HG03280 (cell line): ENCODE results near the gene BLNK.
"Not testable (repeated sequence)": the region's sequence is repeated elsewhere in the genome, so short reads cannot be mapped to it uniquely, and the experiment has no call there.

Experiments
- ATAC-seq: cut with Tn5 transposase; IDR thresholded peaks from one replicate; pipeline ENCODE4 v1.9.1; 2021; ENCODE audit warnings: mild to moderate bottlenecking, moderate library complexity; ENCODE audit not compliant: unreplicated experiment

The BLNK gene

DNA sequence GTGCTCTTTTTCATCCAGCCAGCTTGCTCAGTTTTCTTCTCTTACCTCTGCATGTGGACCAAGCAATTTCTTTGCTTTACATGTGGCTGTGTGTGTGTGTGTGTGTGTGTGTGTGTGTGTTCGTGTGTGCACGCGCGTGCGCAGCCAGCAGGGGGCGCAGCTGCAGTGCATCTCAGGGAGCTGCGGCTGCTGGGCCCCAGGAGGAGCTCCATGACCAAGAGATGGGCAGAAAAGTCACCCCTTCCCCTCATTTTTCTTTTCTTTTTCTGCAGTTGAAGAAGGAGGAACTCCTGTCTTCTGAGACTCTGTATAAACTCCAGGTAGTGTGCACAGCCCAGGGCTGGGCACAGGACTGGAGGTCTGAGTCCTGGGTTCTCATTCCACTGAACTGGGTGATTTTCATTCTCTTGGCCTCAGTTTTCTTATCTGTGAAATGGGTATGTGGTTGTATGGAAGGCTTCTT lies 41.8 kb downstream of the BLNK start:
- ATAC-seq = peak; percentile 62

DNA sequence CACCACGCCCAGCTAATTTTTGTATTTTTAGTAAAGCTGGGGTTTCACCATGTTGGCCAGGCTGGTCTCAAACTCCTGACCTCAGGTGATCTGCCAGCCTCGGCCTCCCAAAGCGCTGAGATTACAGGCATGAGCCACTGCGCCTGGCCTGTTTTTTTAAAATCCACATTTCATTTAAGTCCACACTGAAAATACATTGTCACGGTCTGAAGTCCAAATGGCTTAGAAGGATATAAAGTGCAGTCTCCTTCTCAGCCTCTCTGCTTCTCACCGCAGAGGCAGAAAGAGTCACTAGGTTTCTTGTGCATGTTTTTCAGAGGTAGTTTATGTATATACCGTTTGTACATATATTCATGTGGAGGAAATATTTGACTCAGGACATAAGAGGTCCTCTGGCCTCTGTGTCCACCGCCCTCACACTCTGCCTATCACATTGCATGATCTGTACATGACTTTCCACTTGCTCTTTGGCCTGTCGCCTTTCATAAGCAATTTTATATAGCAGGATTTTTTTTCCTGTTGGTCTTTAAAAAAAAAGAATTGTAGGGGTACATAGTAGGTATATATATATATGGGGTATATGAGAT lies 42.9 kb downstream of the BLNK start:
- ATAC-seq = no peak

DNA sequence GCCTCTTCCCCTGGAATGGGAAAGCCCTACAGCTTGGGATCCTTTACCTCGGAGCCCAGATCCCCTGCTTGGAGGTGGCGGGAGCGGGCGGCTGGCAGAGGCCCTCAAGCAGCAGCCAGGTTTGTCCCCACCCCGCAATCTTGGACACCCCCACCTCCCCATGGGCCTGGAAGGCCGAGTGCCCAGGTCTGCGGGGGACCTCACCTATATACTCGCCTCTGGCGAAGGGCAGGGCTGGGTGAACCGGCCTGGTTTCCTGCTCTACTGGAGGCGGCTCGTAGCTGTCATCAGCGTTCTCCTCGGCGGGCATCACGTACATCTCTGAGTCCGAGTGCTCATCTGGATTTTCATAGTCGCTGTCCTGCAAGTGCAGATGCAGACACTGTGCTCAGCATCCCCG lies 44.2 kb downstream of the BLNK start:
- no peak for ATAC-seq

GRCh38 chr10:96225119-96225518 lies 46.2 kb downstream of the BLNK start:
- no peak for ATAC-seq

GRCh38 chr10:96222908-96223307 lies 48.5 kb downstream of the BLNK start:
- ATAC-seq = no peak

DNA sequence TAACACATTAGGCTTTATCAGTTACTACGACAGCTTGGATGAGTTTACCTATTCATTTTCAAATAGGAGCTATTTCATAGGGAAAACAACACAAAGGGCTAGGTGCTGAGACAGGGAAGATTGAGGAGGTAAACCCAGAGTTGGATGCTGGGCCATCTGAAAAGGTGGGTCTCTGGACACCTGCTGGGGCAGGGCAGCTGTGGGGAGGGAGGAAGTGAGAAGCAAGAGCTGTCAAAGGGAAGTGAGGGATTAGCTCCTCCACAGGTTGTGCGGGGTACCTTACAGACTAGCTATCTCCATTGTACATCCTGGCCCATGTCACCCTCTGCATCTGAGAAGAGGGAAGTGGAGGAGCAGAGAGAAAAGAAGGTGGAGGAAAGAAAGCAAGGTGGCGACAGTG lies 48.9 kb downstream of the BLNK start:
- no peak for ATAC-seq

DNA sequence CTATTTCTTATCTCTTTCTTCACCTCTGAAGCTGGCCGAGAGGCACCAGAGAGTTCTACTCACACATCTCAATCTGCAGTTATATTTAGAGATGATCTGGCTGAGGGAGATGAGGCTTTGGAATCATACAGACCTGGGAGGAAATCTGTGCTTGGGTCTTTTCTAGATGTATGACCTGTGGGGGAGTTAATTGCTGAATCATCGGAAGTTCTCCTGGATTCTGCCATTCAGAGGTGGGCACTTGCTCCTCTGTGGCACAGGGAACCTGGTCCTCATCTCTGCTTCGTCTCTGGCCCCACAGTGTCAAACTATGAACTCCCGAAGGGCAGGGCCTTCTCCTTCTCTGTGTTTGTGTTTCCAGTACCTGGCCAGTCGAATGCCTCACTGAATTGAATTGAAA lies 52.5 kb downstream of the BLNK start:
- ATAC-seq = no peak

DNA sequence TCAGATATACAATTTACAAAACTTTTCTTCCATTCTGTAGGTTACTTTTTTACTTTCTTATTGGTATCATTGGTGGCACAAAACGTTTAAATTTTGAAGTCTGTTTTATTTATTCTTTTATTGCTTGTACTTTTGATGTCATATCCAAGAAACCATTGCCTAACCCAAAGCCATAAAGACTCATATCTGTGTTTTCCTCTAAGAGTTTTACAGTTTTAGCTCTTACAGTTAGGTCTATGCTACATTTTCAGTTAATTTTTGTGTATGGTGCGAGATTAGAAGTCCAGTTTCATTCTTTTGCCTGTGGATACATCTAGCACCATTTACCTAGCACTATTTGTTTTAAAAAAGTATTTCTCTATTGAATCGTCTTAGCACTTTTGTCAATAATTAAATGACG lies 53.7 kb downstream of the BLNK start:
- ATAC-seq = no peak

DNA sequence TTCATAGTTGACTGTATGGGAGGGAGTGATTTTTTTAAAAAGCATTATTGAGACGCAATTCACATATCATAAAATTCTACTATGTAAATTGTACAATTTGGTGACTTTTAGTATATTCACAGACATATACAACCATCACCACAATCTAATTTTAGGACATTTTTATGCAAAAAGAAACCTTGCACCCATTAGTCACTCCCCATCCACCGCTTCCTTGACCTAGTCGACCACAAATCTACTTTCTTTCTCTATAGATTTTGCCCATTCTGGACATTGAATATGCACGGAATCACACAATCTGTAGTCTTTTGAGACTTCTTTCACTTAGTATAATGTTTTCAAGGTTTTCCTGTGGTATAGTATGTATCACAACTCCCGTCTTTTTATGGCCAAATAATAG lies 54.6 kb downstream of the BLNK start:
- ATAC-seq = no peak

DNA sequence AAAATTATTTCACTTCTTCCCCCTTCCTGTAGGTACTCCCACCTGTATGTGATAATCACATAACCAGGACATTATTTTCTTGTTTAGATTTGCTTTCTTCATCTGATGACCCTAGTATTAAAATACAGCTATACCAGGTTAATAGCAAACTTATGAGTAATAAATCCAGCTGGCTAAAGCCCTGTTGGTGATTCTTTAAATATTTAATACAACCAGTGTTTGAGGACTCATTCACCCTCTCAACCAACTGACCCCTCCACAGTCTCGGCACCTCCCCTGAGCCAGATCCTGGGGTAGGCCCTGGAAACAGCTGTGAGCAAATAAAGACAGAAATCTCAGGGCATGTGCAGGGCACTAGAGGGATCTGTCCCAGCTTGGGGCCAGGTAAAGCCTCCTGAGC lies 58.5 kb downstream of the BLNK start:
- no peak for ATAC-seq

GRCh38 chr10:96211764-96212163 lies 59.6 kb downstream of the BLNK start:
- ATAC-seq = no peak

DNA sequence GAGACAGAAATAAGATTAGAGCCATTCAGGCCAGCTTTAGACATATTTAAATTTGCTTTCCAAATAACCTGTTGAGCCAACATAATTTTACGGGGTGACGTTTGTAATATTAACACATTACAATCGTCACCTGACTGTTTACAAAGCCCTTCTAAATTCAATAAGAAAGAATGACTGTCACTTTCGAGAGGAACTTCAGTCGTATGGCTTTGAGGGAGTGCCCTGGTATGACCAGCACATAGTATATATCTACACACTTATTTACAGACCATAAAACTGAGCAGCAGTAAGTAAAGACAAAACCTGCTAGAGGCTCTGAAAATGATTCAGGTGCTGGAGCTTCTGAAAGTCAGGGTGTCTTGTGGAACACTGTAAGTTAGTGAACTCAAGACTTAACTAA lies 62.4 kb downstream of the BLNK start:
- ATAC-seq = no peak

- peak; percentile 75 for ATAC-seq
These were observed 63.1 kb downstream of the BLNK start for GRCh38 chr10:96208271-96208670.

DNA sequence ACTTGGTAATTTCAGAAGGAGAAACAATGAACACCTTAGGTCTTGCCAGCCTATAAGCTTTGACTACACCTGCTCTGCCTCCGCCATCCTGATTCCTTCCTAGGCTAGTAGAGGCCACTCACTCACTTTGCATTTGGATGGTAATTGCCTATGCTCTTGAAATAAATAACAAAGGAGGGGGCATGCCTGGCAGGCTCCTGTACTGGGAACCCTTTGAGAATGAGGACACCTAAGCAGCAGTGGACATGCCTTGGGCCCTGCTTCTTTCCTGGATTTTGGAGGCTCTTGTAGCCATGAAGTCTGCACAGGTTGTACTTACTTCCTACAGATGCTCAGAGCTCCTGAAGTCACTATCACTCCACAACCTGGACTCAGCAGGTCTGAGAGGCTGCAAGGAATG lies 65.8 kb downstream of the BLNK start:
- ATAC-seq = no peak

GRCh38 chr10:96201525-96201924 lies 69.8 kb downstream of the BLNK start:
- no peak for ATAC-seq

DNA sequence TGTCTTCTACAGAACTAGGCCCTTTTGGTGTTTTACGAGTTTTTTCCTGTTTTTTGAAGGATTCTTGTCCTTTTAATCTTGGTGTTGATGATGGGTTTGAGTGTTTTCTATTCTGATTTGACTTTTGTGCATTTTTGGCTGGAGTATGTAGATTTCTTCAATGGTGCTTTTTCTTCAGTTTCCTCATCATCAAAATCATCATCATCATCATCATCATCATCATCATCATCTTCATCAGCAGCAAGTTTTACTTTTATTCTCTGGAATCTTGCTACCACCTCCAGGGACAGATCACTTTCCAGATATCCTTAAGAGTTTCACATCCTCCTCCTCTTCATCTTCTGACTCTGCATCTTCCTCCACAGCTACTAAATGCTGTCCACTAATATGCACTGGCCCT lies 81.9 kb downstream of the BLNK start:
- not testable (repeated sequence) for ATAC-seq

DNA sequence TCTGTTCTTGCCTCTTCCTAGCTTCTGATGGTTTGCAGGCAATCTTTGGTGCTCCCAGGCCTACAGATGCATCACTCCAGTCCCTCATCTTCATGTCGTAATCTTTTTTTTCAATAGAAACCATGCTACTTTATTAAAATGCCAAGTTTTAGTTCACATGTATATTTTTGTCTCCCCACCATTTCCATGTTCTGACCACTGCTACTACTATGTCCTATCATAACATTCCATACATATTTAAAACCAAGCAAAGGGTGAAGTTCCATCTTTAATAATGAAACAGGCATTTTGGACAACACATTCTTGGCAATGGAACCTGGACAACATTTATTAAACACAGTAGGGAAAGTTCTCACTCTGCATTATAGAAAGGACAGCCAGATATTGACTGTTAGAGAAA lies 82.5 kb downstream of the BLNK start:
- no peak for ATAC-seq

GRCh38 chr10:96188421-96188820 lies 82.9 kb downstream of the BLNK start:
- no peak for ATAC-seq

DNA sequence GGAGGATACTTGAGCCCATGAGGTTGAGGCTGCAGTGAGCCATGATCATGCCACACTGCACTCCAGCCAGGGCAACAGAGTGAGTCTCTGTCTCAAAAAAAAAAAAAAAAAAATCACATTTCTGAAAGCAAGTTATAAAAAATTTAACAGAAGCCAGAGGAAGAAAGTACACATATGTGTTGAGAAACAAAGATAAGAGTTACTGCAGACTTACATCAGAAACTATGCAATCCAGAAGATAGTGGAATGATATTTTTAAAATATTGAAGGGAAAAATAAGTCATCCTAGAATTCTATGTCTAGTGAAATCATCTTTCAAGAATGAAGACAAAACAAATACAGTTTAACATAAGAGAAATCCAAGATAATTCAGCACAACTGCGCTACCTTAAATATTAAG lies 94.4 kb downstream of the BLNK start:
- no peak for ATAC-seq

GRCh38 chr10:96172666-96173065 lies 98.7 kb downstream of the BLNK start:
- ATAC-seq = no peak

DNA sequence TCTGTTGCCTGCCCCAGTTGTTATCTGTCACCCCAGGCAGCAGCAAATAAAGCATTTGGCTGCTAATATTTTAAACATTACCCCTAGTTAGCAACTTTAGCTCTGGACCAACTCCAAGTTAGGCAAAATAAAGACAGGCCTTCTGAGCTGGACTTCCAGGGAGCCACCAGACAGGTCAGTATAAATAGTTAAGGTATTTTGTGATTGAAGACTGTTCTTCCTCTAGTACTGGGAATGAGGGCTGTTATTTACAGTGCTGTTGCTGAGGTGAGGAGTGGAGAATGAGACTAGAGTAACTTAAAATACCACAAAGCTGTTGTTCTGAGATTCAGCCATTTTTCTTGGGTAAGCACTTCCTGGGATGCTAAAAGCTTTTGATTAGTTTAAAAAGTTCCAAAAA lies 101.1 kb downstream of the BLNK start:
- ATAC-seq = no peak

- ATAC-seq = no peak
These were observed 102.8 kb downstream of the BLNK start for GRCh38 chr10:96168546-96168945.

DNA sequence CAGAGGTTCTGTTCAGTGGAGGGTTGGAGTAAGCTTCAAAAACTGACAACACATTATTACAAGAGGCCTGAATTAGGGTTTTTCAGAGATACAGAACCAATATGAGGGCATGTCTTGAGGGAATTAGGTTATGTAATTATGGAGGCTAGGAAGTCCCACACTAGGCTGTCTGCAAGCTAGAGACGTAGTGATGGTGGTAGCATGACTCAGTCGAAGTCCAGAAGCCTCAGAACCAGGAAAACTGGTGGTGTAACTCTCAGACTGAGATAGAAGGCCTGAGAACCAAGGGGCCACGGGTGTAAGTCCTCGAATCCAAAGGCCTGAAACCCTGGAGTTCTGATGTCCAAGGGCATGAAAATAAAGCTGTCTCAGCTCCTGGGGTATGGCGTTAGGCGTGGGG lies 105.6 kb downstream of the BLNK start:
- ATAC-seq = no peak

DNA sequence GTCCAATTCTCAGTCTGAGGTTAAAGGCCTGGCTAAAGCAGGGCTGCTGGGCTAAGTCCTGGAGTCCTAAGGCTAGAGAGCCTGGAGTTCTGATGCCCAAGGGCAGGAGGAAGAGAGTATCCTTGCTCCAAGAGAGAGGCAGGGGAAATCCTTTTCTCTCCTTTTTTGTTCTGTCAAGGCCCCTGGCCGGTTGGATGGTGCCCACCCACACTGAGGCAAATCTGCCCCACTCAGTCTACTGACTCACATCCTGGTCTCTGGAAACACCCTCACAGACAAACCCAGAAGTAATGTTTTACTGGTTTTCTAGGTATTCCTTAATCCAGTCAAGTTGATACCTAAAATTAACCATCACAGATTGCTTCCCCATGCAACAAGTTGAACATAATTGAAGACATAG lies 118.3 kb downstream of the BLNK start:
- ATAC-seq = no peak
